HCT116 (cell line): ENCODE measurements around the gene TRMT1. TPM values are rescaled to one million over a fixed set of nuclear protein-coding genes. Genes with fewer than 3 reads are reported as not detected.

Experiments used
- ATAC-seq: fragments of 200-7000 bp; cut with Tn5 transposase; 2 replicates; pipeline ENCODE4 v1.9.1; 2020; ENCODE audit warnings: mild to moderate bottlenecking, moderate library complexity
- BruUV-seq: library from RNA; stranded (reverse); fragments of 400-500 nt; replicated peaks from 2 replicates; lab custom pipeline; 2021; lab: Mats Ljungman, UMichigan
- CTCF ChIA-PET: fragments of 300-600 bp; sonication (Branson Sonifier 250); formaldehyde crosslinking; loops from one replicate; lab custom pipeline; 2021; ENCODE audit warnings: antibody characterized with exemption; lab: Charles Lee
- POLR2A ChIA-PET: fragments of 300-600, 350-600 bp; sonication (Branson Sonifier 250); formaldehyde crosslinking; loops from one replicate; lab custom pipeline; 2021; ENCODE audit warnings: antibody characterized with exemption; lab: Charles Lee
- RAD21 ChIA-PET, 2 experiments: fragments of 300-600 bp; sonication (Branson Sonifier 250); formaldehyde crosslinking; loops; one replicate each; lab custom pipeline; 2023; ENCODE audit warnings: low total read pairs in 2 of 2; ENCODE audit not compliant: uncharacterized antibody in 2 of 2, unreplicated experiment in 2 of 2, low non-redundant PET in 1 of 2; lab: Charles Lee
- DNase-seq: peaks from one replicate; pipeline ENCODE4 v3.0.0-alpha.2; 2010; ENCODE audit warnings: low read depth, low spot score
- H2AFZ ChIP-seq: fragments of 200-600 bp; shearing (Covaris generic), sonication (generic); 2 replicates; pipeline ENCODE4 v1.6.1; 2017; ENCODE audit warnings: low read depth, mixed run types, mixed read lengths, antibody characterized with exemption, low read length; ENCODE audit not compliant: poor library complexity, severe bottlenecking
- H3K27ac ChIP-seq: 2 replicates; pipeline ENCODE4 v1.5.1; 2012; ENCODE audit warnings: low read depth, low read length
- H3K27me3 ChIP-seq: fragments of 200-600 bp; sonication (generic); 2 replicates; pipeline ENCODE4 v1.6.1; 2016; ENCODE audit warnings: mixed run types, low read length, mixed read lengths; ENCODE audit not compliant: insufficient read depth
- H3K36me3 ChIP-seq, 2 experiments: fragments of 200-500 bp in 1 of 2; fragments of 200-600 bp in 1 of 2; sonication (Bioruptor generic) in 1 of 2; sonication (generic) in 1 of 2; 2 replicates each; pipeline versions ENCODE4 v1.5.1 to v1.6.1; 2014 to 2016; ENCODE audit warnings: low read length in 2 of 2, inconsistent platforms in 1 of 2, mixed read lengths in 1 of 2, mixed run types in 1 of 2; ENCODE audit not compliant: insufficient read depth in 2 of 2, control insufficient read depth in 1 of 2
- H3K4me1 ChIP-seq, 2 experiments: fragments of 200-600 bp in 1 of 2; sonication (generic) in 1 of 2; 2 replicates each; pipeline versions ENCODE4 v1.5.1 to v1.6.1; 2012 to 2017; ENCODE audit warnings: low read length in 2 of 2, inconsistent platforms in 1 of 2, mild to moderate bottlenecking in 1 of 2, mixed read lengths in 1 of 2, mixed run types in 1 of 2, moderate library complexity in 1 of 2; ENCODE audit not compliant: insufficient read depth in 2 of 2, control insufficient read depth in 1 of 2
- H3K4me2 ChIP-seq: fragments of 200-600 bp; sonication (generic); 2 replicates; pipeline ENCODE4 v1.6.1; 2017; ENCODE audit warnings: mixed run types, low read length, mixed read lengths
- H3K4me3 ChIP-seq, 2 experiments: fragments of 200-600 bp in 1 of 2; sonication (generic) in 1 of 2; replicated peaks in 1 of 2; 2 replicates each; pipeline ENCODE4 v1.5.1; 2011 to 2016; ENCODE audit warnings: low read length in 2 of 2, control low read depth in 1 of 2, low read depth in 1 of 2, mild to moderate bottlenecking in 1 of 2, mixed read lengths in 1 of 2, mixed run types in 1 of 2
- H3K79me2 ChIP-seq: fragments of 200-600 bp; sonication (generic); 2 replicates; pipeline ENCODE4 v1.6.1; 2017; ENCODE audit warnings: mild to moderate bottlenecking, mixed run types, low read length, moderate library complexity, mixed read lengths; ENCODE audit not compliant: insufficient read depth
- H3K9ac ChIP-seq: fragments of 200-600 bp; sonication (generic); 2 replicates; pipeline ENCODE4 v1.6.1; 2016; ENCODE audit warnings: low read length, mixed read lengths
- H3K9me2 ChIP-seq: fragments of 200-600 bp; sonication (generic), shearing (Covaris generic); 2 replicates; pipeline ENCODE4 v1.6.1; 2017; ENCODE audit warnings: mixed run types, mild to moderate bottlenecking, moderate library complexity; ENCODE audit not compliant: insufficient read depth
- H3K9me3 ChIP-seq, 2 experiments: fragments of 200-500 bp in 1 of 2; fragments of 200-600 bp in 1 of 2; sonication (Bioruptor generic) in 1 of 2; sonication (generic) in 1 of 2; 2 replicates each; pipeline ENCODE4 v1.6.1; 2014 to 2017; ENCODE audit warnings: low read length in 2 of 2, mixed read lengths in 2 of 2, inconsistent platforms in 1 of 2, low read depth in 1 of 2, mild to moderate bottlenecking in 1 of 2, mixed run types in 1 of 2, moderate library complexity in 1 of 2; ENCODE audit not compliant: control insufficient read depth in 1 of 2, insufficient read depth in 1 of 2
- H4K20me1 ChIP-seq: fragments of 200-600 bp; sonication (generic), shearing (Covaris generic); 2 replicates; pipeline ENCODE4 v1.6.1; 2017; ENCODE audit warnings: mixed run types, mild to moderate bottlenecking, moderate library complexity; ENCODE audit not compliant: insufficient read depth
- CEBPB ChIP-seq: IDR thresholded peaks from 2 replicates; pipeline ENCODE4 v1.6.1; 2012; ENCODE audit warnings: low read depth
- JUND ChIP-seq: IDR thresholded peaks from 2 replicates; pipeline ENCODE4 v1.6.1; 2012
- RAD21 ChIP-seq: IDR thresholded peaks from 2 replicates; pipeline ENCODE4 v1.6.1; 2012; ENCODE audit warnings: low read depth, mild to moderate bottlenecking
- TCF7L2 ChIP-seq: IDR thresholded peaks from 2 replicates; pipeline ENCODE4 v1.7.0; 2011; ENCODE audit warnings: borderline replicate concordance, inconsistent platforms; ENCODE audit not compliant: insufficient read depth, insufficient read length; ENCODE audit errors: extremely low read depth
- YY1 ChIP-seq: IDR thresholded peaks from 2 replicates; pipeline ENCODE4 v1.6.1; 2011; ENCODE audit warnings: low read length, low read depth, moderate library complexity, mild to moderate bottlenecking; ENCODE audit not compliant: insufficient replicate concordance; ENCODE audit errors: extremely low read depth
- ZFX ChIP-seq: fragments of 450-650 bp; IDR thresholded peaks from 2 replicates; pipeline ENCODE4 v1.6.1; 2017
- intact Hi-C: fragments of 100-400 bp; cut with micrococcal nuclease; formaldehyde crosslinking; loops from 2 replicates; pipeline ENCODE4 v1.10.0; 2022
- total RNA-seq: library from RNA; stranded (reverse); gene quantifications from one replicate; pipeline ENCODE4 v1.2.1, GENCODE V29; 2021; ENCODE audit not compliant: unreplicated experiment
- TF ChIP-seq, protein P1 (sequence below), 3 experiments: fragments of 200-600 bp in 1 of 3; sonication (generic) in 1 of 3; IDR thresholded peaks in 2 of 3; conservative IDR thresholded peaks in 1 of 3; 2 replicates each; pipeline ENCODE4 v1.5.1; 2012 to 2017; ENCODE audit warnings: low read depth in 2 of 3, low read length in 2 of 3, antibody characterized with exemption in 1 of 3, borderline replicate concordance in 1 of 3, control low read depth in 1 of 3, mild to moderate bottlenecking in 1 of 3, mixed read lengths in 1 of 3, mixed run types in 1 of 3, moderate library complexity in 1 of 3; ENCODE audit not compliant: insufficient read depth in 1 of 3

The TRMT1 gene
- total RNA-seq, 1 experiment from 2014 or later = 84.4 TPM

DNA sequence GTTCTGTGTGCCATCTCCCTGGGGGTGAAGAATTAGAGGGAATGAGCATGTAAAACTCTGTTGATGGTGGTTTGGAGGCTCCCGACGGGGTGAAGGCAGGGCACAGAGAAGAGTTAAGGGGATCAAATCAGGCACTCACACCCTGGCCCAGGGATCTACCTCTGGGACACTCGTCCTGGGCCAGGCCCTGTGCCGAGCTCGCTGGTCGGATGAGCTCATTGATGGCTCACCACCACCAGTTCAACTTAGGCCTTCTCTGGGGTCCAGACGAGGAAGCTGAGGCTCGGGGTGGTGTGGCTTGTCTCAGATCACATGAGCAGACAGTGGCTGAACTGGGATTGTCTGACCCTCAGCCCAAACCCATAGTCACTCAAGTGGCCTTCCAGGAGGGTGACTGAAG, 3.1 kb upstream of the TRMT1 start:
- POLR2A ChIA-PET = interaction anchor here (0.5 kb wide), 1 partner anchor 100 kb away, joined by 3 read pairs; no protein-coding TSS in a partner anchor

More for the DNA sequence above, 3.1 kb upstream of the TRMT1 start:
- Histone ChIP-seq H3K4me2 (peak overlapping the region; percentile 89), H3K9me3 (no peaks in the 10 kb centered on the region), H3K27me3 (no peaks in the 10 kb centered on the region), H3K27ac (peak overlapping the region; percentile 100), H2AFZ (no peak overlapping the region), H3K36me3 (peaks cover 9 to 30% of the 10 kb centered on the region in 2 experiments; a peak in 3 of 4 replicates), H3K4me1 (peaks cover 21 to 43% of the 10 kb centered on the region in 2 experiments; a peak in 3 of 4 replicates), H4K20me1 (peaks cover 24% of the 10 kb centered on the region; the same call in 1 of the 2 replicates), H3K79me2 (peaks cover 89% of the 10 kb centered on the region), H3K4me3 (peak overlapping the region; percentile 93 to 95), H3K9ac (peak overlapping the region; percentile 99)
- ATAC-seq (no peak), DNase-seq (no peak)
- intact Hi-C loops = loop anchor here (5.0 kb wide), 1 partner anchor 143 kb away; no protein-coding TSS in a partner anchor
- RAD21 ChIA-PET = no interaction called here
- BruUV-seq = no TSS peak
- CTCF ChIA-PET = interaction anchor here (1.0 to 2.0 kb wide), 2 partner anchors 36 to 154 kb away, joined by 3 to 5 read pairs; no protein-coding TSS in a partner anchor
- TF ChIP-seq JUND (no peak), RAD21 (no peak), YY1 (no peak), CEBPB (no peak), TCF7L2 (no peak), ZFX (no peak)
- TF ChIP-seq, protein P1, sequence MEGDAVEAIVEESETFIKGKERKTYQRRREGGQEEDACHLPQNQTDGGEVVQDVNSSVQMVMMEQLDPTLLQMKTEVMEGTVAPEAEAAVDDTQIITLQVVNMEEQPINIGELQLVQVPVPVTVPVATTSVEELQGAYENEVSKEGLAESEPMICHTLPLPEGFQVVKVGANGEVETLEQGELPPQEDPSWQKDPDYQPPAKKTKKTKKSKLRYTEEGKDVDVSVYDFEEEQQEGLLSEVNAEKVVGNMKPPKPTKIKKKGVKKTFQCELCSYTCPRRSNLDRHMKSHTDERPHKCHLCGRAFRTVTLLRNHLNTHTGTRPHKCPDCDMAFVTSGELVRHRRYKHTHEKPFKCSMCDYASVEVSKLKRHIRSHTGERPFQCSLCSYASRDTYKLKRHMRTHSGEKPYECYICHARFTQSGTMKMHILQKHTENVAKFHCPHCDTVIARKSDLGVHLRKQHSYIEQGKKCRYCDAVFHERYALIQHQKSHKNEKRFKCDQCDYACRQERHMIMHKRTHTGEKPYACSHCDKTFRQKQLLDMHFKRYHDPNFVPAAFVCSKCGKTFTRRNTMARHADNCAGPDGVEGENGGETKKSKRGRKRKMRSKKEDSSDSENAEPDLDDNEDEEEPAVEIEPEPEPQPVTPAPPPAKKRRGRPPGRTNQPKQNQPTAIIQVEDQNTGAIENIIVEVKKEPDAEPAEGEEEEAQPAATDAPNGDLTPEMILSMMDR (IDR thresholded peaks at IDR 0.05 in 2 of 3, conservative IDR thresholded peaks at IDR 0.05 in 1 of 3; ENCODE audit: borderline replicate concordance in 1 of 3, insufficient read depth in 1 of 3, low read depth in 2 of 3, low read length in 2 of 3) = no peak
- TF ChIP-seq, all 23 proteins: peak for 0
- no peaks in the 10 kb centered on the region for H3K9me2 ChIP-seq
